ENCODE data around the gene SCIN. TPM values are rescaled to one million over a fixed set of nuclear protein-coding genes. Genes with fewer than 3 reads are reported as not detected.

Gene SCIN
- total RNA-seq, 1 donor from 2014 or later: 6.3 TPM

- H3K4me3 ChIP-seq (ENCODE audit: low read depth, low read length): no peak overlapping the region
- no peak for TF ChIP-seq CTCF (conservative IDR thresholded peaks at IDR 0.05; ENCODE audit: low read depth, low read length)
- DNase-seq (ENCODE audit: low read depth): no peak
These were observed 23.8 kb downstream of the SCIN start for GRCh38 chr7:12594122-12594897.

GRCh38 chr7:12595148-12595547 is 24.6 kb downstream of the SCIN start:
- no peak for TF ChIP-seq CTCF (conservative IDR thresholded peaks at IDR 0.05; ENCODE audit: low read depth, low read length)
- no peak for DNase-seq (ENCODE audit: low read depth)
- no peak overlapping the region for H3K4me3 ChIP-seq (ENCODE audit: low read depth, low read length)

- no peak for TF ChIP-seq CTCF (conservative IDR thresholded peaks at IDR 0.05; ENCODE audit: low read depth, low read length)
- H3K4me3 ChIP-seq (ENCODE audit: low read depth, low read length): no peak overlapping the region
- no peak for DNase-seq (ENCODE audit: low read depth)
These were observed 25.8 kb downstream of the SCIN start for GRCh38 chr7:12596225-12596790.

GRCh38 chr7:12601302-12601869 is 30.9 kb downstream of the SCIN start:
- no peak for TF ChIP-seq CTCF (conservative IDR thresholded peaks at IDR 0.05; ENCODE audit: low read depth, low read length)
- DNase-seq (ENCODE audit: low read depth): no peak
- H3K4me3 ChIP-seq (ENCODE audit: low read depth, low read length): no peak overlapping the region

GRCh38 chr7:12607134-12607533 is 36.6 kb downstream of the SCIN start:
- DNase-seq (ENCODE audit: low read depth): no peak
- no peak for TF ChIP-seq CTCF (conservative IDR thresholded peaks at IDR 0.05; ENCODE audit: low read depth, low read length)
- no peak overlapping the region for H3K4me3 ChIP-seq (ENCODE audit: low read depth, low read length)

GRCh38 chr7:12609561-12609960 is 39.0 kb downstream of the SCIN start:
- no peak for TF ChIP-seq CTCF (conservative IDR thresholded peaks at IDR 0.05; ENCODE audit: low read depth, low read length)
- no peak overlapping the region for H3K4me3 ChIP-seq (ENCODE audit: low read depth, low read length)
- DNase-seq (ENCODE audit: low read depth): no peak

All from epithelial cell of proximal tubule (primary cell).